Measurements from ENCODE around the gene SSB.
"Not testable (repeated sequence)": the region's sequence is repeated elsewhere in the genome, so short reads cannot be mapped to it uniquely, and the experiment has no call there.

The SSB gene

GRCh38 chr2:169838743-169839489 lies 40.2 kb downstream of the SSB start:
- no peak for DNase-seq

DNA sequence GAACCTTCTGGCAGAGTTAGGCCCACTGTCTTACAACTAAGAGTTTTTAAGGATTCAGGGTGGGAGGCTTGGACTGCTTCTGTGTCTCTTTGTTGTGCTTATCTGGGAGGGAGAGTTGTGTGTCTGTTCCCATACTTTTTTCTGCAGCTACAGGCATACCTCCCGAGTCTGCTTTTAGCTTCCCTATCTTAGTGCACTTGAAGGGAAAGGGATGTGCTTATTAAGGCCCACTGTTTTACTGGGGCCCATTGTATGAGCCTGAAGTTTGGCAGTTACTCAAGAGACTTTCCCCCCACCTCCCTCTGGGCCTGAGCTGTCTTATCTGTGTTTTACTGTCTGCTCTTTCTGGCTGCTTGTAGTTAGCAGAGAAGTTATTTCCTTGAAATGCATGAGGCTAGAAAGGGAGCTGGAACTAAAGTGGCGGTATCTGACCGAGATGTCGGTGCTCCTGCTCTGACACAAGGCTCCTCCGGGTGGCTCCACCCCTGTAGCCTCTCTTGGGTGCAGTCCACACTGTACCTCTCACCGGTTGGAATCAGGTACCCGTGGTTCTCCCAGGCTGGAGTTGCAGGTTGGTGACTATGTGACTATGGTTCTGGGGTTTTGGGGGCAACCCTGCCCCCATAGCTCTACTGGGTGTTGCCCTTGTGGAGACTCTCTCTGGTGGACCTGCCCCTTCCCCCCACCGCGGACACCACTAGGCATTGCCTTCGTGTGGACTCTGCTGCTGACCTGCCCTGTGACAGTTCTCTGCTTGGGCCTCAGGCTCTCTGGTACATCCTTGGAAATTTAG lies 41.5 kb downstream of the SSB start:
- no peak for DNase-seq

DNA sequence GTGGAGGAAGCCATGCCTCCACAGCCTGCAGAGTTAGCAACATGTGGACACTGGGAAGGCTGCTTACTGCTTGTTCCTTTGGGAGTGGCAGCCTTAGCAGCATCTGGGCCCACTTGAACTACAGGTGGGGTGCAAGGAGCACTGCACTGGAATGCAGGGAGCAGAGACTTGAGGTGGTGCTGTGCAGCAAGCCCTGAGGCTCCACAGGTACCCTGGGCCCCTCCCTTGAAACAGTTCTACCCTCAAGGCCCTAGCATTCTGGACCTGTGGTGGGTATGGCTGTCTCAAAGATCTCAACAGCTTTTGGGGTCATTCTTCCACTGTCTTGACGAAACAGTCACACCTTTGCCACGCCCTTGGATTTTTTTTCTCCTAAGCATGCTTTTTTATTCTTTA lies 42.1 kb downstream of the SSB start:
- DNase-seq, result no peak

DNA sequence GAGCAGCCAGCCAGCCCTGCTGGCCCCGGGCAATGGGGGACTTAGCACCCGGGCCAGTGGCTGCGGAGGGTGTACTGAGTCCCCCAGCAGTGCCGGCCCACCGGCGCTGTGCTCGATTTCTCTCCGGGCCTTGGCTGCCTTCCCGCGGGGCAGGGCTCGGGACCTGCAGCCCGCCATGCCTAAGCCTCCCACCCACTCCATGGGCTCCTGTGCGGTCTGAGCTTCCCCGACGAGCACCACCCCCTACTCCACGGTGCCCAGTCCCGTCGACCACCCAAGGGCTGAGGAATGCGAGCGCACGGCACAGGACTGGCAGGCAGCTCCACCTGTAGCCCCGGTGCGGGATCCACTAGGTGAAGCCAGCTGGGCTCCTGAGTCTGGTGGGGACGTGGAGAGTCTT lies 43.0 kb downstream of the SSB start:
- DNase-seq, result not testable (repeated sequence)

- DNase-seq, result no peak
Observed at GRCh38 chr2:169845016-169845415, 46.3 kb downstream of the SSB start.

DNA sequence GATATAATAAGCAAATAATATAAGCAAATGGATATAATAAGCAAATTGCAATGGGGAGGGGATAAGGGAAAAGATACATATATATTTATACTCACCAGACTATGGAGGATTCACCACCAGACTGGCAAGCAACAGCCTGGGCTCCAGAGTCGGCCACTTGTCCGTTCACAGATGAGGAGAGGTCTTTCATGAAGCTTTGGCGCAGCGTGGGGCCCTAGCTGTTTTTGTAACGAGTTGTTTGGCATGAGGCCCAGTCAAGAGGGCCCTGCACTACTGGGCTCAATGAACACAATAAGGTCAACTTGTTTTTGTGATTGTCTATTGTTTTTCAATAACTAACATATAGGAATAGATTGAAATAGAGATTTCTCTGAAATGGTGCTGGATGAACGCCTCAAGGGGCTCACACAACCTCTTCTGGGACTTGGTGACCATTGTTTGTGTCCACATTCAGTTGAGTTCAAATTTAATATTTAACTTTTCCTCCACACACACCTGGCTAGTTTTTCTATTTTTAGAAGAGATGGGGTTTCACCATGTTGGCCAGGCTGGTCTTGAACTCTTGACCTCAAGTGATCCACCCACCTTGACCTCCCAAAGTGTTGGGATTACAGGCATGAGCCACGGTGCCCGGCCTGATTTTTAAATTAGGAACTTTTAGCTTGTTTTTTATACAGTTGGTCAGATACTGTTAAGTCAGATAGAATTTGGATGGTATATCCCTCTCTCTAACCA lies 50.5 kb downstream of the SSB start:
- not testable (repeated sequence) for DNase-seq

DNA sequence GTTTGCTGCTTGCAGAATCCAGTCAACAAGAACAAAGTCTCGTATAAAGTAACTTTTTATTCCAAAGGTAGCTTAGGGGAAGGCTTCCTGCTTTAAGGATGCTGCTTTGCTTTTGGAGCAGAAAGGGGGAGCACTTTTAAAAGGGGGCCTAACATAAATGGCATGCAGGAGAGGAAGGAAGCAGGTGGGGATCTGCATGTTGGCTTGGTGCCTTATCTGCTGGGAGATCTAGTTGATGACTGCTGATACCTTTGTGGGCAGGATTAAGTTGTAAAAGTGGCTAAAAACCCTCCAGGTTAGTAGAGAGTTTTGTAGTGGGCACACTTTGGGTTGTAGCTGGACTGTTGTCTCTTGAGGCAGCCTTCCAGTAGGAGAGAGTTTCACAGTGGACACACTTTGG lies 51.0 kb downstream of the SSB start:
- DNase-seq, result no peak

DNA sequence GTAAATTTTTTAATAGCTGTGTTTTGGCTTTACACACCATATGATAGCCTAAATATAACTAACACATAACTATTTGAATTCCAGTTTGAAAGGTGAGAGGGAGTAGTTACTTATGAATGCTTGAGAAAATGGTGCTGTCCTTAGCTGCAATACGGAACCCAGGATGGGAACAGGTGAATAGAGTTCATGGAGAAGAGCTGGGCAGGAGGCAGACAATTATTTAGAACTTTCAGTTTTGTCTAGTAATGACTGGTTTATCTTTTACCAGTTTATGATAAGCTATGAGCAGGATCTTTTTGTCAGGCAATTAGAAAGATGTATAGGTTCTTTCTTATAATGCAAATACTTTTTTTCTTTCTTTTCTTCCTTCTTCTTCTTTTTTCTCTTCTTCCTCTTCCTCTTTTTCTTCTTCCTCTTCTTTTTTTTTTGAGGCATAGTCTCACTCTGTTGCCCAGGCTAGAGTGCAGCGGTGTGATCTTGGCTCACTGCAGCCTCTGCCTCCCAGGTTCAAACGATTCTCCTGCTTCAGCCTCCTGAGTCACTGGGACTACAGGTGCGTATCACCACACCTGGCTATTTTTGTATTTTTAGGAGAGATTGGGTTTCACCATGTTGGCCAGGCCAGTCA lies 54.5 kb downstream of the SSB start:
- no peak for DNase-seq

- DNase-seq, result not testable (repeated sequence)
Observed at GRCh38 chr2:169855281-169856258, 56.9 kb downstream of the SSB start.

- no peak for DNase-seq
Observed at GRCh38 chr2:169859423-169859822, 60.8 kb downstream of the SSB start.

DNA sequence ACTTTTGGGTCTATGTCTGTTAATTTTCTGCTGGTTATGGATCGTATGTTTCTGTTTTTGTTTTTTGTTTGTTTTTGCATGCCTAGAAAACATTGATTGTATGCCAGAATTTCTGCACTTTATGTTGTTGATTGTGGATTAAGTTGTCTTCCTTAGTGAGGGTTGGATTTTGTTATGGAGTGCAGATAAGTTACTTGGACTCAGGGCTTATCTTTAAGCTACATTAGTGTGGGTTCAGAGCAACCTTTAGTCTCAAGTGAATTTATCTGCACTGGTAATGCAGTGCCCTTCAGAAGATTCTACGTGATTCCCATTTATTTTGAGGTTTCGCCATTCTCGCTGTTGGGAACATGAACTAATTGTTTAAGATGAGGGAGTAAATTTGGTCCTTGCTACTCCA lies 61.5 kb downstream of the SSB start:
- no peak for DNase-seq

All from activated CD8-positive, alpha-beta memory T cell treated with anti-CD3 and anti-CD28 coated beads, Interleukin-2, amount 50 U/mL, for 48 hours (primary cell).